ENCODE data around the gene RASA3.

Gene RASA3

DNA sequence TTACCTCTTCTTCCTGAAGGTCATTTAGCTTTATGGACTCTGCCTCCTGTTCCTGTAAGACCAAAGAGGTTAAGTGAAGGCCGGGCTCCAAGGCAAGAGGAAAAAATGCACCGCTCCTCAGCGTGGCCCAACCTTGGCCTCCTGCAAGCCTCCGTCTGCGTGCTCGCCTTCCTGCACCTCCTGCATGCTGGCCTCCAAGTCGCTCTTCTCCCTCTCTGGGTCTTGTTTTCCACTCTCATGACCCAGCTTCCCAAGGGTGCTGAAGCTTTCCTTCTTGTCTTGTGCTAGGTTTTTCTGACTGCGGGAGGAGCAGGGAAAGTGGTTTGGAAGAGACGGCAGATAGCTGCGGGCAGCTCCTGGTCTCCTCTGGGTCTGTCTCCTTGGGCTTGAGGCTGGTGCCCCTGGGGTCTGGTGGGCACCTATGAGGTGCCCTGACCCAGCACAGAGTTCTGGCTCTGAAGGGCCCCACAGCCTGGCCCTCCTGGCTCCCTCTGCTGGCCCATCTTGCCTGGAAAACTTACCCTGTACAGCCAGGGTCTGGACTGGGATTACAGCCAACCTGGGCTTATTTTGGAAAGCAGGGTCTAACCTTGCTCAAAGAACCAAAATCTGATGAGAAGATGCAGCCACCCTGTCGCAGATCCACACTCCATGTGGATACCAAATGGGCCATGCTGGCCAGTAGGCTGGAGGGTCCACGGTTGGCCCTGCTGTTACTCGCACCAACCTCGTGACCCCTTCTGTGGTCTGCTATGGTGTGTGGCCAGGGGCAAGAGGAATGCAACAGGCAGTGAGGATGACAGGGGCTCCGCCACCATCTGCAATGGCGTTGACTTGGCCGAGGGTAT, 163.7 kb downstream of the RASA3 start:
- no peak for DNase-seq (ENCODE audit: low spot score)

DNA sequence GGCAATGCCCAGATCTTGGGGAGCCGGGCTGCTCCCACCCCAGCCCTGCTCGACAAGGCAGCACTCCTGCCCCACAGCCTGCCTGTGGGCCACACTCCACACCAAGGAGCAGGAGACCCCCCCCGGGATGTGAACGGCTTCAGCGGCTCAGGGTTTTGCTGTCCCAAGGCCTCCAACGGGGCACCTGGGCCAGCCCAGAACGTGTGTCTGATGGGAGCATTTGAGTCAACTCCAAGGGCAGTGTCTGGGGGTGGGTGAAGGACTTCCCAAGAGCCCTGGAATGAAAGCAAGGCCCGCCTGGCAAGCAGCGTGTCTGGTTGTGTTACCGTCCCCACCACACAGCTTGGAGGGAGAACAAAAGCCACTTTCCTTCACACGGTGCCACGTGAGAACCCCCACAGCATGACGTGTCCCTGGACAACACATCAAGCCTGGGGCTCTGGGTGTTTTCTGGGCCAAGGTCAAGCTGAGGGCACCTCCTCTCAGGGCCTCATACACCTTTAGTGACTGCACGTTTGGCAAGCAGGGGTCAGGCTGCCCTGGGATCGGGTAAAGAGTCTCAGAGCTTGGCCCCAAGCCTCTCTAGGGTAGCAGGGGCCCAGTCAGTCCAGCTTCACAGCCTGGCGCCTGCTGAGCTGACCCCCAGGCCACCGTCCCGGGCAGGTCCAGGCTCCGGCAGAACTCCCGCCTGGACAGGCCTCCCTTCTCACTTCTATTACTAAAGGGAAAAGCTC, 164.5 kb downstream of the RASA3 start:
- no peak for DNase-seq (ENCODE audit: low spot score)

DNA sequence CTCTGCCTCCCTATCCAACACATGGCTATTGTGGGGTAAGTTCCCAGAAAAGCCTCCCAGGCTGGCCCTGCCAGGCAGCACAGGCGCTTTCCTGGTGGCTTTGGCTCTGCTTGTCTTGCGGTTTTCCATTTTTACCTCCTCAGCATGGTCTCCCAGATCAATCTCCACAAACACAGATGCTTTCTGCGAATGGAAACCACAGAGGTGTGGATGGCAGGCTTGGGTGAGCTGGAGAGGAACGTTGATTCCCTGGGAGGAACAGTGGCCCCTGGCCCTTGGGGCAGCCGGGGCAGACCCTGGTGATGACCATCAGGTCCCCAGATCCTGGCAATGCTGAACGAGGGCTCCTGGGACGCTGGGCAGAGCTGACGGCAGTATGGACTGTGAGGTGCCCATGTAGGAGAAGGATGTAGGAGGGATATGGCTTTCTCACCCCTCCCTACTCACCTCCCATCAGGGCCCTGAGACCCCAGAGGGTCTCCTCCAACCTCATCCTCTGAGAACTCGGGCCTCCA, 165.2 kb downstream of the RASA3 start:
- no peak for DNase-seq (ENCODE audit: low spot score)

DNA sequence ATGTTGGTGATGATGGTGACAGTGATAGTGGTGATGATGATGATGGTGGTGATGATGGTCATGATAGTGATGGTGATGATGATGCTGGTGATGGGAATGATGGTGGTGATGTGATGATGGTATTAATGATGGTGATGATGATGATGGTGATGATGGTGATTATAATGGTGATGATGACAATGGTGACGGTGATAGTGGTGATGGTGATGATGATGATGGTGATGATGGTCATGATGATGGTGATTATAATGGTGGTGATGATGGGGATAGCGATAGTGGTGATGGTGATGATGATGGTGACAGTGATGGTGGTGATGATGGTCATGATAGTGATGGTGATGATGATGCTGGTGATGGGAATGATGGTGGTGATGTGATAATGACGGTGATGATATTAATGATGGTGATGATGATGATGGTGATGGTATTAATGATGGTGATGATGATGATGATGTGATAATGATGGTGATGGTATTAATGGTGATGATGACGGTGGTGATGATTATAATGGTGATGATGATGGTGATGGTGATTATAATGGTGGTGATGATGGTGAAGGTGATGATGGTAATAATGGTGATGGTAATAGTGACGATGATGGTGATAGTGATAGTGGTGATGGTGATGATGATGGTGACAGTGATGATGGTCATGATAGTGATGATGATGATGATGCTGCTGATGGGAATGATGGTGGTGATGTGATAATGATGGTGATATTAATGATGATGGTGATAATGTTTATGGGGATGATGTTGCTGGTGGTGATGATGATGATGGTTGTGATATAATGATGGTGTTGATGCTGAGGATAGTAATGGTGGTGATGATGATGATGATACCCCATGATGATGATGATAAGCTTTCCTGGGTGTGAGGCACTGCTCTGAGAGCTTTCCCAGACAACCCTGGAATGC, 166.2 kb downstream of the RASA3 start:
- DNase-seq (ENCODE audit: low spot score), result no peak

DNA sequence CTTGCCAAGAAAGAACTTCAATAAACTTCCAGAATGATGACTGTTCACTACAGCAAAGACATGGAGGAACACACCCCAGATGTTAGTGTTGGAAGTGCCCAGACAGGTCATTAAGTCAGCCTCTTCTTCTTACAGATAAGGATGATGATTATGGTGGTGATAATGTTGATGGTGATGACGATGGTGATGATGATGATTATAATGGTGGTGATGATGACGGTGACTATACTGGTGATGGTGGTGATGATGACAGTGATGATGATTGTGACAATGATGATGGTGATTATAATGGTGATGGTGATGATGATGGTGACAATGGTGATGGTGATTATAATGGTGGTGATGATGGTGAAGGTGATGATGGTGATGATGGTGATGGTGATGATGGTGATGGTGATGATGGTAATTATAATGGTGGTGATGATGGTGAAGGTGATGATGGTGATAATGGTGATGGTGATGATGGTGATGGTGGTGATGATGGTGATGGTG, 167.0 kb downstream of the RASA3 start:
- DNase-seq (ENCODE audit: low spot score), result no peak

DNA sequence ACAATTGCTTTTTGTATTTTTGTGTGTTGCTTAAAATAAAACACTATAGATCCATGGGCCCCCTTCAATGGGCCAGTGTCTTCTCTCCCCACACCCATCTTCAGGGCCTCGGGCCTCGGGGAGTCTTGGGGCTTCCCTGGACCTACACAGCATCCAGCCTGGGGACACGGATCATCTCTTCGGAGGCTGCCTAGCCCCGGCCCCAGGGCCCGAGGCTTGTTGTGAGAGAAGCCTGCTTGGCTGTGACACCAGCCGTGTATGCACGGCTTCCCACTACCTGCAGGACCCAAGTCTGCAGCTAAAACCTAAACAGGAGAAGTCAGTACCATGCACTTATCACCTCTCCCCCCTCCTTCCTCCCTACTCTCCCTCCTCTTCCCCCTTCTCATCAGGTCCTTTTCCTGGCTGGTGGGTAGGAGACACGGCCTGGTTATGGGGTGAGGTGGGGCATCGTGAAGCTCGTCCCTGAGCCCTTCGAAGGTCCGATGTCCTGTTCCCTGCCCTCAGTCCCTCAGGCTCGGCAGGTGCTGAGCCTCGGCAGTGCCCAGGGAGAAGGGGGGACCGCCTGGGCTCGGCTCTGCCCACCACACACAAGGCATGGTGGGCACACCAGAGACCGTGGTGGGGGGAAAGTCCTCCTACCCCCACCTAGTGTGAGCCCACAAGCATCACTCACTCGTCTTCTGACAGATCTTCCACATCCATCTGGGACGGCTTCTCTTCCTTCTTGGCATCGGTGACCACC, 168.0 kb downstream of the RASA3 start:
- no peak for DNase-seq (ENCODE audit: low spot score)

DNA sequence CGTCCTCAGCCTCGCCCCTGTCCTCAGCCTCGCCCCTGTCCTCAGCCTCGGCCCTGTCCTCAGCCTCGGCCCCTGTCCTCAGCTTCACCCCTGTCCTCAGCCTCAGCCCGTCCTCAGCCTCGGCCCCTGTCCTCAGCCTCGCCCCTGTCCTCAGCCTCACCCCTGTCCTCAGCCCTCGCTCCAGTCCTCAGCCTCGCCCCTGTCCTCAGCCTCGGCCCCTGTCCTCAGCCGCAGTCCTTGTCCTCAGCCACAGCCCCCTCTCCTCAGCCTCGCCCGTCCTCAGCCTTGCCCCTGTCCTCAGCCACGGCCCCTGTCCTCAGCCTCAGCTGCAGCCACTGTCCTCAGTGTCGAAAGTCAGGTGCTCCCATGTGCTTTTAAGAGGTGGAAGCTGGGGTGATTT, 169.0 kb downstream of the RASA3 start:
- DNase-seq (ENCODE audit: low spot score), result no peak

DNA sequence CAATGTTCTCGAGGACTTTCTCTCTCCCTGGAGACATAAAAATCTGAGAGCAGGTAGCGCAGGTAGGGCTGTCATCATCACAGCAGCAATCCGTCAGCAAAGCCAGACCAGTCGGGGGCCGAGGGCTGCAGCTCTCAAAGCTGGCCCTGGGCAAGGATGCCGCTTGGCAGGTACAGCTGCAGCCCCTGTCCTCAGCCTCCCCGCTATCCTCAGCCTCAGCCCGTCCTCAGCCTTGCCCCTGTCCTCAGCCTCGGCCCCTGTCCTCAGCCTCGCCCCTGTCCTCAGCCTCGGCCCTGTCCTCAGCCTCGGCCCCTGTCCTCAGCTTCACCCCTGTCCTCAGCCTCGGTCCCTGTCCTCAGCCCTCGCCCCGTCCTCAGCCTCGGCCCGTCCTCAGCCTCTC, 169.4 kb downstream of the RASA3 start:
- no peak for DNase-seq (ENCODE audit: low spot score)

DNA sequence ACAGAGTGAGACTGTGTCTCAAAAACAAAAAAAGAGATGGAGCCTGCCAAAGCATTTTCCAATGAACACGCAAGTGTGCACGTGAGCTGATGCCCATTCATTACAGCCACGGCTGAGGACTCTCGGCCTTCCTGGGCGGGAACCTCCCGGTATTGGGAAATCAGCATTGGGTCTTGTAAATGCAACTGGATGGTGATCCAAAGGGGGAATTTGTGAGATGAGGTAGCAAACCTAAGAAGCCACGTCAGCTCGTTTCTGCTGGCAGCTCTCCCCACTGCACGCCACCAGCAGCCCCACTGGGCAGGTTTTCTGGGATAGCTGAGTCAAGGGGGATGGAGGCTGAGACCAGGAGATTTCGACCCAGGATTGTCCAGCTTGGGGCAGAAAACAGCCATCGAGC, 170.0 kb downstream of the RASA3 start:
- DNase-seq (ENCODE audit: low spot score), result no peak

DNA sequence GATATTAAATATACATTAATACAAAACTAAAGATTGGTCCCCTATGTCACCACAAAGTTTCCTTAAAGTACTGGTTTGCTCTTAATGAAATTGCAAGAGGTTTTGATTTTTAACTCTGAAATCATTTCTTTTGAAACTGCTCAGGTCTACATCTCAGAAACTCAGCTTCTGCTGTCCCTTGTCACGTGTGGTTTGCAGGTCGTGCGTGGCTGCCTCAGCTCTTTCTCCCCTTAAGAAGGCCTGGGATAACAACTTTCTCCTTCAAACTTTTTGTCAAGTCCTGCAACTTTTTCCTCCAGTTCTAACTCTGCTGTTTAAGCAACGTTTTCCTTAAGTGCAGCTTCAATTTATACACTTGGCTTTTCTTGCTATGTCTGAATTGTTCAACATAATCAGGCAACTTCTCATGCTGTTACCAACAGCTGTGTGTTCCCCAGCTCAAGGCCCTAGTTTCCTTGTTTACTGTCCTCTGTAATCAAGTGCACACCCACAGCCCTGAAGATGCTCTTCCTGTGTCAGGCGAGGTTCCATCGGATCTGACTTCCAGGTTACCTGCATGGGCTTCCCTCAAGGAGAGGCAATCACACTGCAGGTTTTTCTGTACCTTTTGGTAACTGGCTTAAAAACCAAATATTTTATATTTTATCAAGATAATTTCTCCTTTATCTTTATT, 172.0 kb downstream of the RASA3 start:
- no peak for DNase-seq (ENCODE audit: low spot score)

DNA sequence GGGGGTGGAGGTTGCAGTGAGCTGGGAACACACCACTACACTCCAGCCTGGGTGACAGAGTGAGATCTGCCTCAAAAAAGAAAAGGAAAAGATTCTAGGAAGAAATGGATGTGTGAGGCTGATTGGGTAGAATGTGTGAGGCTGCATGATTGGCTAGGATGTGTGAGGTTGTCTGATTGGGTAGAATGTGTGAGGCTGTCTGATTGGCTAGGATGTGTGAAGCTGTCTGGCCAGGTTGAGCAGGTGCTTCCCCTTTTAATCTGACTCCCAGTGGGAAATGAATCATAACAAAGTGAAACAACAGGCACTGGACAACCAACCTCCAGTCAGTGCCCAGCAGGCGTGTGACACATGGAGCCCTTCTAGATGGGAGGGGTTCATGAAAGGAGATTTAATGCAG, 173.2 kb downstream of the RASA3 start:
- no peak for DNase-seq (ENCODE audit: low spot score)

DNA sequence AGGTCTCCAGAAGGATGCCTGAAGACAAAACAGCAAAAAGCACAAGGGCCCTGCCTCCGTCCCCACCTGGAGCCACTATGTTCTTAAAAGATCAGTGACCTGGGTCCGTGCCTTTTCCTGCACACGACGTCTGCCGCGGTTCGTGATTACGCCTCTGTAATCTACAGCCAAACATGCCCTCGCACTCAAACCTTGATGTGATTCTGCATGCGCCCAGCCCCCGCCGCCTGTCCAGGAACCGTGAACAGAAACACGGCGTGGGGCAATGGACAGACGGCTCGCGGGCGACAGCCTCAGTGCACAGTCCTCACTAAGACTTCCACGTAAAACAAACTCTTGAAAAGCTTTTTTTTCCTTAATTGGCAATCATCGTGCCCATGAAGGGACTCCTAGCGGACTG, 174.1 kb downstream of the RASA3 start:
- DNase-seq (ENCODE audit: low spot score), result no peak

DNA sequence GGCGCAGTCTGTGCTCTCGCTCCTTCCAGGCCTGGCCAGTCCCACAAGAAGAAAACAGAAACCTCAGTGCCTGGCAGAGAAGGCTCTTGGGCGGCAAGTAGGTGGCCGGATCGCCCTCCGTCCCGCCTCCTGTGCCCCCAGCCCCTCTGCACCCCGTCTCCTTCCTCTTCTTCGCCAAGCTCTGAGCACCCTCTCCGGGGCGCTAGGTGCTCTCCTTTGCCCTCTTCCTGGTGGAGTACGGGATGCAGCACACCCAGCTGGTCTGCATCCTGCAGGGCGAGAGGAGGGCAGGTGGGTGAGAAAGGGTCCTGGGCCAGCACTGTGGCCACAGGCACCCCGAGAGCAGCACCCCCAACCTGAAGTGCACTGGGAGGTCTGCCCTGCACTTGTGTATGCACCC, 175.9 kb downstream of the RASA3 start:
- DNase-seq (ENCODE audit: low spot score), result no peak

DNA sequence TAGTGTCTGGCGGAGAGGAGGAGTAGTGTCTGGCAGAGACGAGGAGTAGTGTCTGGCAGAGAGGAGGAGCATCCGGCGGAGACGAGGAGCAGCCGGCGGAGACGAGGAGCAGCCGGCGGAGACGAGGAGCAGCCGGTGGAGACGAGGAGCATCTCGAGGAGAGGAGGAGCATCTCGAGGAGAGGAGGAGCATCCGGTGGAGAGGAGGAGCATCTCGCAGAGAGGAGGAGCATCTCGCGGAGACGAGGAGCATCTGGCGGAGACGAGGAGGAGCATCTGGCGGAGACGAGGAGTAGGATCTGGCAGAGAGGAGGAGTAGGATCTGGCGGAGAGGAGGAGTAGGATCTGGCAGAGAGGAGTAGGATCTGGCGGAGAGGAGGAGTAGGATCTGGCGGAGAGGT, 176.7 kb downstream of the RASA3 start:
- DNase-seq (ENCODE audit: low spot score), result no peak

DNA sequence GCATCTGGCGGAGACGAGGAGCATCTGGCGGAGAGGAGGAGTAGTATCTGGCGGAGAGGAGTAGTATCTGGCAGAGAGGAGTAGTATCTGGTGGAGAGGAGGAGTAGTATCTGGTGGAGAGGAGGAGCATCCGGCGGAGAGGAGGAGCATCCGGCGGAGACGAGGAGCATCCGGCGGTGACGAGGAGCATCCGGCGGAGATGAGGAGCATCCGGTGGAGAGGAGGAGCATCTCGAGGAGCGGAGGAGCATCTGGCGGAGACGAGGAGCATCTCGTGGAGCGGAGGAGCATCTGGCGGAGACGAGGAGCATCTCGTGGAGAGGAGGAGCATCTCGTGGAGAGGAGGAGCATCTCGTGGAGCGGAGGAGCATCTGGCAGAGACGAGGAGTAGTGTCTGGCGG, 177.2 kb downstream of the RASA3 start:
- no peak for DNase-seq (ENCODE audit: low spot score)

DNA sequence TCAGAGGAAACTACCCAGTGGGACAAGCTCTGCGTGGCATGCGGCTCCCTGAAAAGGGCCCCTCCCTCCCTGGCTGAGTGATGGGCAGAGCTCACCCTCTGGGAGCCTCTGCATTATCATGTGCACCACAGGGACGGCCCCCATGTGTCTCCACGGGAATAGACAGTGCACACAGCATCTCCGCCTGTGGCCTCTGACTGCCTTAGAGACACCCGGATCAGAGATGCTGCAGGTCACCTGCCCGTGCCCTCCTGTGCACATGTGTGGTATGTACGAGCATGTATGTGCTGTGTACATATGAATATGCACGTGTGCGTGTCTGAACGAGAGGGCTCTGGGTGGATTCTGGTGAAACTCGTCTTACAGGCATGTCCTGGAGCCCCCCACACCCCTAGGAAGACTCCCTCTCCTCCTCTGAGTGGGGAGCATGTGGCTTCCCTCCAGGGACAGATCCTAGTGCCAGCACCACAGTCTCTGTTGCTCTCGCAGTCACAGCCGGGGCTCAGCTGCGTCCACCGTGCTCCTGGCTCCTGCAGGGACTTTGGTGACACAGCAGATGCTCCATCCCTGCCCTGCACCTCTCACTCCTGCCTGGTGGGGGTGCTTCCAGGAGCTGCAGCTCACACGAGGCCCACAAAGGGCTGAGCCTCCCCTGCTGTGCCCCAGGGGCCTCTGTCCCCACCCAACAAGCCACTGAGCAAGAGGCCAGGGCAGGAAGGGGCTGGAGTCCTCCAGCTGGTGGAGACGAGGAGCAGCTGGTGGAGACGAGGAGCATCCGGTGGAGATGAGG, 178.2 kb downstream of the RASA3 start:
- no peak for DNase-seq (ENCODE audit: low spot score)

DNA sequence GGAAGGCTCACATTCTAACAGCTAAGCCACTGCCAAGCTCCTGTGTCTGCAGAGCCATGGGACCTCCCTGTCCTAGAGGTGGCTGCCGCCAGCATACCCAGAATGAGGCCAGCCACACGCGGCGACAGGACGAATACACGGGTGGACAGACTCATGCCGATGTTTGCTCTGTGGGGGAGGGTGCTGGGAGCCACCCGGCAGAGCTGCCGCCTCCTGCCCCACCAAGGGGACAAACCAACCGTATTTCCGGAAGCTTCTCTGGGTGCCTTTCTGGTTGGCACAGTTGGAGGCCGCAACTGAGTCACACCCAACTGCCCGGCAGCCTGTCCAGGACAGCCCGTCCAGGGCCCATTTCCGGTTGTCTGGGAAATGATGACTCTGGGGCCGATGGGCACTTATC, 178.9 kb downstream of the RASA3 start:
- no peak for DNase-seq (ENCODE audit: low spot score)

DNA sequence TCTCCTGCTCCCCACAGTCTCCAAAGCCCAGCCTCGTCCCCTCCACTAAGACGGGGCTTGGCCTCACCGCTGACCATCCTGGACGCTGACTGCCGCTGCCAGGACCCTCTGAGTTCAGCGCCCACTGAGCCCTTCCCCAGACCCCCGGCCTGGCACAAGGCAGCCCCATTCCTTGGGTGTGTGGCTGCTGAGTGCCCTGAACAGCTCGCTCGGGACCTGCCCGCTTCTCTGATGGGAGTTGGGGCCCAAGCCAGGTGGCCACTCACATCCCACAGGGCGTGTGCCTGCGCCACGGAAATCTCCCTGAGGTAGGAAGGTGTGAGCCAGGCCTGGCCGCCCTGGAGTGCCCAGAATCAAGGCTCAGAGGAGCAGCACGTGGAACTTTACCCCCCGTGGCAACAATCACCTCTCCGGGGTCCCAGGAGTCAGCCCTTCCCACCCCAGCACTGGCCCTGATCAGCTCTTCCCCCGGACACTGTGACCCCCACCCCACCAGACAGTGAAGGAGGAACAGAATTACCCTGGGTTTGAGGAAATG, 179.4 kb downstream of the RASA3 start:
- DNase-seq (ENCODE audit: low spot score), result no peak

DNA sequence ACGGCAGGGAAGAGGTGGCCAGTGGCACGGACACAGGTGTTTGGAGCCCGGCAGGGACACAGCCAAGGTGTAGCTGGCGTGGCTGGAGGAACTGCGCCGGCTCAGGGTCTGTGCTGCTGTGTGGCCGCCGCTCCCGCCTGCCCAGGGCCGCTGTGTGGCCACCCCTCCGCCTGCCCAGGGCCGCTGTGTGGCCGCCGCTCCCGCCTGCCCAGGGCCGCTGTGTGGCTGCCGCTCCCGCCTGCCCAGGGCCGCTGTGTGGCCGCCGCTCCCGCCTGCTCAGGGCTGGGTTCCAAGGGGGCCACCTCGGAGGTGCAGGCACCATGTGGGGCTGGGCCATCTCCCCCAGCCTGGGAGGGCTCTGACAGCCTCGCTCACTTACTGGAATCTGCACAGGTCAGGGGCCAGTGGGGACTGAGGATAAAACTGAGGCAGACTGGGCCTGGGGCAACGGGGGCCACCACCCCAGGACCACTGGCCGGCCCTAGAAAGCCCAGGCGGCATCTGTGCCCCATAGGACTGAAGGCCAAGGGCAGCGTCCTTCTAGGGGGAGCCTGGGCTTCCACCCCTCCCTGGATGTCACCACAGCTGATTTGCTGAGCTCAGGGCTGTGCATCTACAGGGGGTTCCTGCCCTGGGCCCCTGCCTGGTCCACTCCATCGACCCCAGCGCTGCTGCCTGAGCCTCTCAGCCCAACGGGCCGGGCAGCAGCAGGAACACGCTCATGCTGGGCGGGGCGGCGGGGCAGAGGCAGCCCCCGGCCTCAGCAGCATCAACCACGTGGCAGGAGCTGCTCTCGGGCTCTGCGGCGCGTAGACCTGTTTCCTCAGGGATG, 180.1 kb downstream of the RASA3 start:
- no peak for DNase-seq (ENCODE audit: low spot score)

Measured in globus pallidus (tissue), 1 donor.